Motor neuron (in vitro differentiated cells): ENCODE results near the gene CXorf49B. TPM values are rescaled to one million over a fixed set of nuclear protein-coding genes. Genes with fewer than 3 reads are reported as not detected.
"Not testable (repeated sequence)": the region's sequence is repeated elsewhere in the genome, so short reads cannot be mapped to it uniquely, and the experiment has no call there.

Experiments used
- ATAC-seq, 8 experiments: fragments of 200-7000 bp; cut with Tn5 transposase; replicated peaks in 6 of 8; 2 replicates each; pipeline ENCODE4 v1.8.0; 2021; ENCODE audit warnings: mild to moderate bottlenecking in 8 of 8, moderate library complexity in 8 of 8
- H3K27ac ChIP-seq, 2 donors: fragments of 250-450 bp; sonication (Bioruptor Pico); 2 replicates each; pipeline ENCODE4 v1.9.0; 2021; ENCODE audit warnings: antibody characterized with exemption in 2 of 2, mild to moderate bottlenecking in 2 of 2, moderate library complexity in 1 of 2
- H3K4me1 ChIP-seq, 2 donors: fragments of 250-450 bp; sonication (Bioruptor Pico); replicated peaks in 1 of 2; 2 replicates each; pipeline ENCODE4 v1.6.1; 2021; ENCODE audit warnings: antibody characterized with exemption in 2 of 2, mild to moderate bottlenecking in 2 of 2, moderate library complexity in 1 of 2
- H3K4me3 ChIP-seq, 5 donors: fragments of 250-450 bp; sonication (Bioruptor Pico); 2 replicates each; pipeline ENCODE4 v1.9.0; 2021; ENCODE audit warnings: antibody characterized with exemption in 5 of 5, mild to moderate bottlenecking in 5 of 5, moderate library complexity in 4 of 5
- WGBS, 10 experiments: fragments of 450-650 bp; shearing (Covaris generic); methylation state at CpG; one replicate each; pipeline ENCODE4 v1.0.0; 2022; 5-methylcytosine and 5-hydroxymethylcytosine counted together
- in situ Hi-C, 9 experiments: fragments of 400-800 bp; cut with MboI; loops; one replicate each; pipeline ENCODE4 v1.15.0; 2021; ENCODE audit warnings: low sequenced_read_pairs in 9 of 9, low pct_unique_long_range_greater_than_20kb in 2 of 9; ENCODE audit not compliant: unreplicated experiment in 9 of 9
- total RNA-seq, 8 experiments: library from RNA; unstranded; fragments of 300-600 nt; gene quantifications; 2 replicates each; pipeline versions ENCODE4 v1.2.3 to v1.2.4, GENCODE V29; 2022

CXorf49B gene
- under 1 TPM in 1 of 8 experiments, not detected in 7; 0.19 TPM for total RNA-seq

GRCh38 chrX:71763049-71763448 is at the start of gene CXorf49B:
Gene CXorf49B, plus strand, starts transcription at chrX:71763349. Its CDS starts 75 bp downstream, at chrX:71763424.
- WGBS, 10 experiments: no CpG with 5 or more reads among the region's 34 CpGs
- H3K27ac ChIP-seq, ATAC-seq, H3K4me1 ChIP-seq, H3K4me3 ChIP-seq, in situ Hi-C loops: not testable (repeated sequence)

DNA sequence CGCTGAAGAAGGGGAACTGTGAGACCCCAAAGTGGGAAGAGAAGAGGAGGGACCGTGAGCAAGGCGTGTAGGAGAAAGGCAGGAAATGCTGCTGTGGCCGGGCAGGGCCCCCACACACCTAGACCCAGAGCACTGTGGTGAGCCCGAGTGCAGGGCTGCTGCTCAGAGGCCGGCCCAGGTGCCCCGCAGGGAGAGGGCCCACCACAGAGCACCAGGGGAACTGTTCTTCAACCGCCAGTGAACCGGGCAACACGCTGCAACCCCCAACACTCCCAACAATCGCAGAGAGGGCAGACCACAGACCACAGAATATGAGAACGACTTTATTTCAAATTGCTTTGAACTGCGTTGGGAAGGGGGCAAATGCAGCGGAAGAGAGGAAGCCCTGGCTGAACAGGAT is 49.1 kb upstream of the CXorf49B start:
- in situ Hi-C loops, ATAC-seq: not testable (repeated sequence)

GRCh38 chrX:71715551-71715950 is 47.6 kb upstream of the CXorf49B start:
- in situ Hi-C loops, H3K4me1 ChIP-seq, ATAC-seq, H3K4me3 ChIP-seq, H3K27ac ChIP-seq: not testable (repeated sequence)
- no CpG with 5 or more reads among the region's 8 CpGs for WGBS, 10 experiments

More for the DNA sequence above, 49.1 kb upstream of the CXorf49B start:
- no CpG with 5 or more reads among the region's 14 CpGs for WGBS, 10 experiments
- not testable (repeated sequence) for H3K4me1 ChIP-seq, H3K4me3 ChIP-seq, H3K27ac ChIP-seq

DNA sequence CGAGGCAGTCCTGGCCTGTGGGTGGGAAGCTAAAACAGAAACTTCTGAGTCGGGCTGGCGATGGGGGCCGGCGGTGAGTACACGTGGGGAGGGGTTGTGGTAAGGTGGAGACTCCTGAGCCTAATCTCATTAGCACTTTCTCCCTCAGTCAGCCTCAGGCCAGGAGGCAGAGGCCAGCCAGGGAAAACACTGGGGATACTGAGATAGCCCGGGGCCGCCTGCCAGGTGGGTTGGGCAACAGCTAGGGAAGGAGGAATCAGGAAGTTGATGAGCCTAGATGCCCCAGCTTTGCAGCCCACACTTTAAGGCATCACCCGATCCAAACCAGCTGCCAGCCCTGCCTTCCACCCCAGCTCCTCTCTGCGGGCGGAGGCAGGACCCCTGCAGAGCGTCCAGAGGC is 46.8 kb upstream of the CXorf49B start:
- ATAC-seq, in situ Hi-C loops, H3K27ac ChIP-seq, H3K4me1 ChIP-seq, H3K4me3 ChIP-seq: not testable (repeated sequence)
- no CpG with 5 or more reads among the region's 12 CpGs for WGBS, 10 experiments

GRCh38 chrX:71718185-71718584 is 45.0 kb upstream of the CXorf49B start, which contains the start of gene CXorf49:
Gene CXorf49, minus strand, starts transcription at chrX:71718285. Its CDS starts 134 bp downstream, at chrX:71718151.
- ATAC-seq, in situ Hi-C loops, H3K4me1 ChIP-seq, H3K4me3 ChIP-seq, H3K27ac ChIP-seq: not testable (repeated sequence)
- WGBS, 10 experiments: no CpG with 5 or more reads among the region's 30 CpGs

GRCh38 chrX:71719195-71719594 is 44.0 kb upstream of the CXorf49B start:
- H3K4me1 ChIP-seq, H3K27ac ChIP-seq, ATAC-seq, in situ Hi-C loops, H3K4me3 ChIP-seq: not testable (repeated sequence)
- WGBS, 10 experiments: no CpG with 5 or more reads among the region's 30 CpGs

- ATAC-seq, in situ Hi-C loops, H3K4me3 ChIP-seq, H3K27ac ChIP-seq, H3K4me1 ChIP-seq: not testable (repeated sequence)
- no CpG with 5 or more reads among the region's 20 CpGs for WGBS, 10 experiments
These were observed 42.8 kb upstream of the CXorf49B start for GRCh38 chrX:71720289-71720886.

DNA sequence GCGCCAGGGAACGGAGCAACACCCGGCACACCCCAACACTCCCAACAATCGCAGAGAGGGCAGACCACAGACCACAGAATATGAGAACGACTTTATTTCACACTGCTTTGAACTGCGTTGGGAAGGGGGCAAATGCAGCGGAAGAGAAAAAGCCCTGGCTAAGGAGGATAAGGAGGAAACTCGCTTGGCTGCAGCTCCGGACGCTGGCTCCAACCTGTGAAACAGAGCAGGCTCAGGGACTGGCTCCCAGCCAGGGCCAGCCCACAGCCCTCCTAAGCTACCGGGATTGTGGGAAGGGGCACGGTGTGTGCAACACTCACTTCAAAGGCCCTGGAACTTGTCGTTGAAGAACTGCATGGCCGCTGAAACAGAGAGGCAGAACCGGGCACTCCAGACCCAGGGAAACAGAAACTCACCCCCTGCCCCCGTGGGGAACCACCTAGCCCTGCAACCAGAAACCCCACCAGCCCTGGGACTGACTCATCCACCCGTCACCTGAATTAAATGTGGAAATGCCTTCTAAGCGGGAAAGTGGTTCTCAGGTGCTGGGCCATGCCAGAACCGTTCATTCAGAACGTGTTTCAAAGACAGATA is 2.4 kb upstream of the CXorf49B start:
- WGBS, 10 experiments: no CpG with 5 or more reads among the region's 20 CpGs
- H3K27ac ChIP-seq, ATAC-seq, in situ Hi-C loops, H3K4me1 ChIP-seq, H3K4me3 ChIP-seq: not testable (repeated sequence)

DNA sequence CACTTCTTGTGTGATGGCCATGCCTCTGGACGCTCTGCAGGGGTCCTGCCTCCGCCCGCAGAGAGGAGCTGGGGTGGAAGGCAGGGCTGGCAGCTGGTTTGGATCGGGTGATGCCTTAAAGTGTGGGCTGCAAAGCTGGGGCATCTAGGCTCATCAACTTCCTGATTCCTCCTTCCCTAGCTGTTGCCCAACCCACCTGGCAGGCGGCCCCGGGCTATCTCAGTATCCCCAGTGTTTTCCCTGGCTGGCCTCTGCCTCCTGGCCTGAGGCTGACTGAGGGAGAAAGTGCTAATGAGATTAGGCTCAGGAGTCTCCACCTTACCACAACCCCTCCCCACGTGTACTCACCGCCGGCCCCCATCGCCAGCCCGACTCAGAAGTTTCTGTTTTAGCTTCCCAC is 1.7 kb downstream of the CXorf49B start:
- no CpG with 5 or more reads among the region's 11 CpGs for WGBS, 10 experiments

DNA sequence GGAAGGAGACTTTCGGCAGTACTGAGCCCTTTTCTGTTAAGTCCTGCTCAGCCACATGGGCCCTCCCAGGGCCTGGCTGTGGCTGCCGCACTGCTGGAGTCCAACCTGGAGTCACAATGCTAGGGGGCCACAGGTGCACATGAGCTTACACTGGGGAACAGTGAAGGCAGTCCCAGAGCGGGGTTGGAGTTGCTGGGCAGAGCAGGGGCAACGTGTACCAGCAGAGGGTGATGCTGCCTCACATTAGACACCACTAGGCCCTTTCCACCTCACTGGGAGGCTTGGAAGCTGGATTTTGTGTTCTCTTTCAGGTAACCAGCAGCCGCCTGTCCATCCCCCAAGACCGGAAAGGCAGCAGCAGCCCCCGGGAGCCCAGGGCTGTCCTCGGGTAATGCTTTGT is 2.5 kb downstream of the CXorf49B start:
- H3K4me3 ChIP-seq, H3K27ac ChIP-seq, ATAC-seq, H3K4me1 ChIP-seq, in situ Hi-C loops: not testable (repeated sequence)
- no CpG with 5 or more reads among the region's 8 CpGs for WGBS, 10 experiments

More for the DNA sequence above, 1.7 kb downstream of the CXorf49B start:
- H3K27ac ChIP-seq, ATAC-seq, H3K4me1 ChIP-seq, H3K4me3 ChIP-seq, in situ Hi-C loops: not testable (repeated sequence)

GRCh38 chrX:71767134-71767533 is 4.0 kb downstream of the CXorf49B start:
- H3K27ac ChIP-seq, H3K4me3 ChIP-seq, ATAC-seq, in situ Hi-C loops, H3K4me1 ChIP-seq: not testable (repeated sequence)
- WGBS, 10 experiments: no CpG with 5 or more reads among the region's 14 CpGs

DNA sequence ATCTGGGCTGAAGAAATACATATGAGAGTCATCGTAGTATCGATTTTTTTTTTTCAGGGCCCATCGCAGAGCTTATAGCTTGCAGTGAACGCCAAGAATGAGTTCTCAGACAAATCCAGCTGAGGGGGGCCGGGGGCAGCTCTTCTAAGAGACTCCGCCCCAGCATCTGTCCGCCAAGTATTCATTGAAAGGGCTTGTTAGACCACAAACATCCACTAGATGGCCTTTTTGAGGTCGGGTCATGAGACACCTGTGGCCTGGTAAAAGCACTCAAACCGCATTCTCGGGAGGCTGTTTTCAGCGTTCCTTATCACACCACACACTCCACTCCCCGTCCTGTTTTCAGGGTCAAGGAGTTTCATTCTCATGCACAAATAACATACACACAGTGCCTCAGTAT is 15.2 kb downstream of the CXorf49B start:
- ATAC-seq, in situ Hi-C loops: not testable (repeated sequence)
- no CpG with 5 or more reads among the region's 12 CpGs for WGBS, 10 experiments

DNA sequence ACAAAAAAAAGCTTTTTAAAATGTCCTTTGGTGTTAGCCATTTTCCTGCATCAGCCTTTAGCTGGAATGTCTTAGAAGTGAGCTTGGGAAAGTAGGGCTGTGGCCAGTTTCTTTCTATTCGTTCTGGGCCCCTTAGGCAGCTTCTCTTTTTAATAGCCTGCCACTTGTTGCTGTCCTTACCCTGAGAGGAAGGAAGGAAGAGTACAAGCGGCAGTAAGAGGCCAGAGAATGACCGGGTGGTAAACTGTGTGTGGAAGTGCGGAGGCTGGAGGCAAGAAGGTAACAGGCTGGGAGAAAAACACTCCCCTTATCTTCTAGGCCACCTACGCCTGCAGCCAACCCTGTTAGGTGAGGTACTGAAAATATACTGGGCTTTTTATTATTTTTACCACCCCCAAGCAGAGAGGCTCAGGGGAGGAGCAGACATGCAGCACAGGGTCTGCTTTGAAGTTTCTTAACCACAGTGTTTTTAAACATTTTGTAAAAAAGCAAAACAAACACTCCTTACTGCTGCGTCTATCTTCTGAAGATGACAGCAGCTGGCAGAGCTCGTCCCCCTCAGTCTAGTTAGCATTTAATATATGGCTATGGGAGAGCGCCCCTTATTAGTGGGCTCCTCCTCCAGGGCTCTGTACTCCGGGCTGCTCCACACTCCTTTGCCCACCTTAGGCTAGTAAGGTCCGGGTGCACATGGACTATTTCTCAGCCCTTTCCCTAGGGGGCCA is 19.2 kb downstream of the CXorf49B start:
- H3K27ac ChIP-seq, H3K4me1 ChIP-seq, ATAC-seq, H3K4me3 ChIP-seq, in situ Hi-C loops: not testable (repeated sequence)
- no CpG with 5 or more reads among the region's 10 CpGs for WGBS, 10 experiments

More for the DNA sequence above, 15.2 kb downstream of the CXorf49B start:
- not testable (repeated sequence) for H3K4me1 ChIP-seq, H3K4me3 ChIP-seq, H3K27ac ChIP-seq
